Measurements from ENCODE around the gene PHC2. TPM values are rescaled to one million over a fixed set of nuclear protein-coding genes. Genes with fewer than 3 reads are reported as not detected.

The PHC2 gene
- total and polyA plus RNA-seq, 2 of the 13 experiments (the other 11 are each of a cell fraction or from before 2014, with no cell fraction given), result 52.5 to 84.9 TPM

DNA sequence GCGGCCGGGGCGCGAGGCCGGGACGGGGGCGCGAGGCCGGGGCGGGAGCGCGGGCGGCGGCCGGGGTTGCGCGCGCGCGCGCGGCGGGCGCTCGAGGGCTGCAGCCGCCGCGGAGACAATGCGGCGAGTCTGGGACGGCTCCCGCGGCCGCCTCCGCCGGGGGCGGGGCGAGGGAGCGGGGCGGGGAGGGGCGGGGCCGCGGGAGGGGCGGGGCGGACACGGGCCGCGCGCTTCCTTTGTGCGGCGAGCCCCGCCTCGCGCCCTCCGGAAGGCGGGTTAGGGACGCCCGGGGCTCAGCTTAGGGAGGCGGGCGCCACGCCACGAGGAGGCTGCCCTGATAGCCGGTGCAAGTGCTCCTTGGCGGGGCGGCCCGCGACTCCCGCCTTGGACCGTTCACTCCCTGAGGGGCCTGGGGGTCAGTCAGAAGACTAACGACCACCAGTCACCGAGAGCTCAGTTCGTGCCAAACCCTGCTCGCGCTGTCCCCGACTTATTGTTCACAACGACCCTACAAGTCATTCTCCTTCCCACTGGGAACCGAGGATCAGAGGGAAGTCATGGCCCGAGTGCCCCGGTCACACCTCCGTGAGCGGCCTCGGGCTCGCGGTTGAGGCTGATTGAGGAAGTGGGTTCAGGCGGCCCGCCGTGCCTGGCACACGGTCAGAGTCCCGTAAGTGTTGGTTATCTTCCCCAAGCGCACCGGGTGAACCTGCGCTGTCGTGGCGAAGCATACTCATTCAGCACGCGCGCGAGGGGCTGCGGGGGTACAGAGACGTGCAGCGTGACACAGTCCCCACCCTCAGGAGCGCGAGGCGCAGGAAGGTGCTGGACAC, 80.9 kb downstream of the PHC2 start (continued):
- TF ChIP-seq, protein P1, sequence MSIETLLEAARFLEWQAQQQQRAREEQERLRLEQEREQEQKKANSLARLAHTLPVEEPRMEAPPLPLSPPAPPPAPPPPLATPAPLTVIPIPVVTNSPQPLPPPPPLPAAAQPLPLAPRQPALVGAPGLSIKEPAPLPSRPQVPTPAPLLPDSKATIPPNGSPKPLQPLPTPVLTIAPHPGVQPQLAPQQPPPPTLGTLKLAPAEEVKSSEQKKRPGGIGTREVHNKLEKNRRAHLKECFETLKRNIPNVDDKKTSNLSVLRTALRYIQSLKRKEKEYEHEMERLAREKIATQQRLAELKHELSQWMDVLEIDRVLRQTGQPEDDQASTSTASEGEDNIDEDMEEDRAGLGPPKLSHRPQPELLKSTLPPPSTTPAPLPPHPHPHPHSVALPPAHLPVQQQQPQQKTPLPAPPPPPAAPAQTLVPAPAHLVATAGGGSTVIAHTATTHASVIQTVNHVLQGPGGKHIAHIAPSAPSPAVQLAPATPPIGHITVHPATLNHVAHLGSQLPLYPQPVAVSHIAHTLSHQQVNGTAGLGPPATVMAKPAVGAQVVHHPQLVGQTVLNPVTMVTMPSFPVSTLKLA (IDR thresholded peaks at IDR 0.05), result no peak
- TF ChIP-seq, protein P2, sequence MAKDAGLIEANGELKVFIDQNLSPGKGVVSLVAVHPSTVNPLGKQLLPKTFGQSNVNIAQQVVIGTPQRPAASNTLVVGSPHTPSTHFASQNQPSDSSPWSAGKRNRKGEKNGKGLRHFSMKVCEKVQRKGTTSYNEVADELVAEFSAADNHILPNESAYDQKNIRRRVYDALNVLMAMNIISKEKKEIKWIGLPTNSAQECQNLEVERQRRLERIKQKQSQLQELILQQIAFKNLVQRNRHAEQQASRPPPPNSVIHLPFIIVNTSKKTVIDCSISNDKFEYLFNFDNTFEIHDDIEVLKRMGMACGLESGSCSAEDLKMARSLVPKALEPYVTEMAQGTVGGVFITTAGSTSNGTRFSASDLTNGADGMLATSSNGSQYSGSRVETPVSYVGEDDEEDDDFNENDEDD (CRISPR knock-in tag; IDR thresholded peaks at IDR 0.05; ENCODE audit: borderline replicate concordance), result peak; percentile 75
- TF ChIP-seq DMAP1 (CRISPR knock-in tag; IDR thresholded peaks at IDR 0.05), result peak; percentile 75
- no peak for TF ChIP-seq SOX6 (IDR thresholded peaks at IDR 0.05)
- TF ChIP-seq SOX6 (CRISPR knock-in tag; IDR thresholded peaks at IDR 0.05), result peak; percentile 46
- TF ChIP-seq, protein P3, sequence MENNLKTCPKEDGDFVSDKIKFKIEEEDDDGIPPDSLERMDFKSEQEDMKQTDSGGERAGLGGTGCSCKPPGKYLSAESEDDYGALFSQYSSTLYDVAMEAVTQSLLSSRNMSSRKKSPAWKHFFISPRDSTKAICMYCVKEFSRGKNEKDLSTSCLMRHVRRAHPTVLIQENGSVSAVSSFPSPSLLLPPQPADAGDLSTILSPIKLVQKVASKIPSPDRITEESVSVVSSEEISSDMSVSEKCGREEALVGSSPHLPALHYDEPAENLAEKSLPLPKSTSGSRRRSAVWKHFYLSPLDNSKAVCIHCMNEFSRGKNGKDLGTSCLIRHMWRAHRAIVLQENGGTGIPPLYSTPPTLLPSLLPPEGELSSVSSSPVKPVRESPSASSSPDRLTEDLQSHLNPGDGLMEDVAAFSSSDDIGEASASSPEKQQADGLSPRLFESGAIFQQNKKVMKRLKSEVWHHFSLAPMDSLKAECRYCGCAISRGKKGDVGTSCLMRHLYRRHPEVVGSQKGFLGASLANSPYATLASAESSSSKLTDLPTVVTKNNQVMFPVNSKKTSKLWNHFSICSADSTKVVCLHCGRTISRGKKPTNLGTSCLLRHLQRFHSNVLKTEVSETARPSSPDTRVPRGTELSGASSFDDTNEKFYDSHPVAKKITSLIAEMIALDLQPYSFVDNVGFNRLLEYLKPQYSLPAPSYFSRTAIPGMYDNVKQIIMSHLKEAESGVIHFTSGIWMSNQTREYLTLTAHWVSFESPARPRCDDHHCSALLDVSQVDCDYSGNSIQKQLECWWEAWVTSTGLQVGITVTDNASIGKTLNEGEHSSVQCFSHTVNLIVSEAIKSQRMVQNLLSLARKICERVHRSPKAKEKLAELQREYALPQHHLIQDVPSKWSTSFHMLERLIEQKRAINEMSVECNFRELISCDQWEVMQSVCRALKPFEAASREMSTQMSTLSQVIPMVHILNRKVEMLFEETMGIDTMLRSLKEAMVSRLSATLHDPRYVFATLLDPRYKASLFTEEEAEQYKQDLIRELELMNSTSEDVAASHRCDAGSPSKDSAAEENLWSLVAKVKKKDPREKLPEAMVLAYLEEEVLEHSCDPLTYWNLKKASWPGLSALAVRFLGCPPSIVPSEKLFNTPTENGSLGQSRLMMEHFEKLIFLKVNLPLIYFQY (CRISPR knock-in tag; IDR thresholded peaks at IDR 0.05; ENCODE audit: borderline replicate concordance), result no peak
- TF ChIP-seq FOXK2 (IDR thresholded peaks at IDR 0.05), result no peak
- TF ChIP-seq KAT2B (IDR thresholded peaks at IDR 0.05; ENCODE audit: borderline replicate concordance, low read depth, low read length), result no peak
- TF ChIP-seq ZNF530 (CRISPR knock-in tag; IDR thresholded peaks at IDR 0.05; ENCODE audit: low read depth), result no peak; the same call in 1 of the 2 replicates
- TF ChIP-seq, protein P4, sequence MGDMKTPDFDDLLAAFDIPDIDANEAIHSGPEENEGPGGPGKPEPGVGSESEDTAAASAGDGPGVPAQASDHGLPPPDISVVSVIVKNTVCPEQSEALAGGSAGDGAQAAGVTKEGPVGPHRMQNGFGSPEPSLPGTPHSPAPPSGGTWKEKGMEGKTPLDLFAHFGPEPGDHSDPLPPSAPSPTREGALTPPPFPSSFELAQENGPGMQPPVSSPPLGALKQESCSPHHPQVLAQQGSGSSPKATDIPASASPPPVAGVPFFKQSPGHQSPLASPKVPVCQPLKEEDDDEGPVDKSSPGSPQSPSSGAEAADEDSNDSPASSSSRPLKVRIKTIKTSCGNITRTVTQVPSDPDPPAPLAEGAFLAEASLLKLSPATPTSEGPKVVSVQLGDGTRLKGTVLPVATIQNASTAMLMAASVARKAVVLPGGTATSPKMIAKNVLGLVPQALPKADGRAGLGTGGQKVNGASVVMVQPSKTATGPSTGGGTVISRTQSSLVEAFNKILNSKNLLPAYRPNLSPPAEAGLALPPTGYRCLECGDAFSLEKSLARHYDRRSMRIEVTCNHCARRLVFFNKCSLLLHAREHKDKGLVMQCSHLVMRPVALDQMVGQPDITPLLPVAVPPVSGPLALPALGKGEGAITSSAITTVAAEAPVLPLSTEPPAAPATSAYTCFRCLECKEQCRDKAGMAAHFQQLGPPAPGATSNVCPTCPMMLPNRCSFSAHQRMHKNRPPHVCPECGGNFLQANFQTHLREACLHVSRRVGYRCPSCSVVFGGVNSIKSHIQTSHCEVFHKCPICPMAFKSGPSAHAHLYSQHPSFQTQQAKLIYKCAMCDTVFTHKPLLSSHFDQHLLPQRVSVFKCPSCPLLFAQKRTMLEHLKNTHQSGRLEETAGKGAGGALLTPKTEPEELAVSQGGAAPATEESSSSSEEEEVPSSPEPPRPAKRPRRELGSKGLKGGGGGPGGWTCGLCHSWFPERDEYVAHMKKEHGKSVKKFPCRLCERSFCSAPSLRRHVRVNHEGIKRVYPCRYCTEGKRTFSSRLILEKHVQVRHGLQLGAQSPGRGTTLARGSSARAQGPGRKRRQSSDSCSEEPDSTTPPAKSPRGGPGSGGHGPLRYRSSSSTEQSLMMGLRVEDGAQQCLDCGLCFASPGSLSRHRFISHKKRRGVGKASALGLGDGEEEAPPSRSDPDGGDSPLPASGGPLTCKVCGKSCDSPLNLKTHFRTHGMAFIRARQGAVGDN (CRISPR knock-in tag; IDR thresholded peaks at IDR 0.05), result peak; percentile 96
- TF ChIP-seq MLLT10 (CRISPR knock-in tag; IDR thresholded peaks at IDR 0.05), result no peak
- TF ChIP-seq RCOR2 (CRISPR knock-in tag; IDR thresholded peaks at IDR 0.05), result no peak
- TF ChIP-seq, protein P5, sequence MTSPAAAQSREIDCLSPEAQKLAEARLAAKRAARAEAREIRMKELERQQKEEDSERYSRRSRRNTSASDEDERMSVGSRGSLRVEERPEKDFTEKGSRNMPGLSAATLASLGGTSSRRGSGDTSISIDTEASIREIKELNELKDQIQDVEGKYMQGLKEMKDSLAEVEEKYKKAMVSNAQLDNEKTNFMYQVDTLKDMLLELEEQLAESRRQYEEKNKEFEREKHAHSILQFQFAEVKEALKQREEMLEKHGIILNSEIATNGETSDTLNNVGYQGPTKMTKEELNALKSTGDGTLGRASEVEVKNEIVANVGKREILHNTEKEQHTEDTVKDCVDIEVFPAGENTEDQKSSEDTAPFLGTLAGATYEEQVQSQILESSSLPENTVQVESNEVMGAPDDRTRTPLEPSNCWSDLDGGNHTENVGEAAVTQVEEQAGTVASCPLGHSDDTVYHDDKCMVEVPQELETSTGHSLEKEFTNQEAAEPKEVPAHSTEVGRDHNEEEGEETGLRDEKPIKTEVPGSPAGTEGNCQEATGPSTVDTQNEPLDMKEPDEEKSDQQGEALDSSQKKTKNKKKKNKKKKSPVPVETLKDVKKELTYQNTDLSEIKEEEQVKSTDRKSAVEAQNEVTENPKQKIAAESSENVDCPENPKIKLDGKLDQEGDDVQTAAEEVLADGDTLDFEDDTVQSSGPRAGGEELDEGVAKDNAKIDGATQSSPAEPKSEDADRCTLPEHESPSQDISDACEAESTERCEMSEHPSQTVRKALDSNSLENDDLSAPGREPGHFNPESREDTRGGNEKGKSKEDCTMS (CRISPR knock-in tag; conservative IDR thresholded peaks at IDR 0.05), result no peak

Data from HepG2 (cell line).